Heart left ventricle (tissue), 13 donors: ENCODE measurements around the gene POC1A.

Source experiments
- POLR2A ChIP-seq, 2 donors: fragments of 450-650 bp; IDR thresholded peaks; one replicate each; pipeline ENCODE4 v1.6.1; 2017; ENCODE audit warnings: antibody characterized with exemption in 2 of 2, mild to moderate bottlenecking in 2 of 2, moderate library complexity in 2 of 2
- TF ChIP-seq, protein P1 (sequence below), 12 donors: fragments of 200-600 bp; sonication (generic) in 4 of 12; IDR thresholded peaks; one replicate each; pipeline versions ENCODE4 v1.5.0 to v1.8.0; 2018 to 2022; ENCODE audit warnings: antibody characterized with exemption in 12 of 12, mild to moderate bottlenecking in 5 of 12
- donor health status: ischemic (EF 13 %, LVEDD 7.1; RV severe dilation, severe dysfunction).
- donor health status: DM: no; HTN: yes; CAD: no.
- donor health status: DM: no; HTN: no; CAD: no.
- donor health status: ischemic (EF 25% LVEDD 6.9; RV normal size, moderate dysfunction).
- donor health status: ischemic (EF 25% LVEDD 5.7; RV mildly dilated, moderate dysfunction).
- donor health status: ischemic (EF 35%, LVEDD 5.7; RV mildly dilated, moderate dysfunction).
- donor health status: nonischemic (EF 11% LVEDD 7.7; RV severe dilation, severe dysfunction).
- donor health status: DM: yes; HTN: yes; CAD: no.
- donor health status: PGD.
- donor health status: ischemic (EF 29% LVEDD 5.4; RV normal size, mild dysfunction).
- donor health status: nonischemic (EF 23%, LVEDD 6.1; RV moderate dilation, normal function).

DNA sequence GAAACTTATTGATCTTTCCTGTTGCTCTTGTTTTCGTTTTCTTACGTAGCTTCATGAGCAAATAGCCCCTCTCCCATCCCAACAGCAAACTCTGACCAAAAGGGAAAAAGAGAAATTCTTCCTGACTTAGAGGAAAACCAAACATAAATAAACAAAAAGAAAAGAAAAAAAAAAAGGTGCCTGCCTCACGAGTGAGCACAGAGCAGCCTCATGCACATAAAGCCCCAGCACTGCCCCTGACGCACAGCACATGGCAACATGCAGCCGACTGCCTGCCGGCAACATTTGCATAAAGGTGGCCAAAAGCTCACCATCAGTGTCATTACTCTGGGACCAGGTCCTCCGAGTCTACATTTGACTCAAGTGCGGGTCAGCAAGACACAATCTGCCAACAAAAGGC is 6.4 kb downstream of the POC1A start:
- TF ChIP-seq POLR2A (IDR thresholded peaks at IDR 0.05): no peak
- TF ChIP-seq, protein P1, sequence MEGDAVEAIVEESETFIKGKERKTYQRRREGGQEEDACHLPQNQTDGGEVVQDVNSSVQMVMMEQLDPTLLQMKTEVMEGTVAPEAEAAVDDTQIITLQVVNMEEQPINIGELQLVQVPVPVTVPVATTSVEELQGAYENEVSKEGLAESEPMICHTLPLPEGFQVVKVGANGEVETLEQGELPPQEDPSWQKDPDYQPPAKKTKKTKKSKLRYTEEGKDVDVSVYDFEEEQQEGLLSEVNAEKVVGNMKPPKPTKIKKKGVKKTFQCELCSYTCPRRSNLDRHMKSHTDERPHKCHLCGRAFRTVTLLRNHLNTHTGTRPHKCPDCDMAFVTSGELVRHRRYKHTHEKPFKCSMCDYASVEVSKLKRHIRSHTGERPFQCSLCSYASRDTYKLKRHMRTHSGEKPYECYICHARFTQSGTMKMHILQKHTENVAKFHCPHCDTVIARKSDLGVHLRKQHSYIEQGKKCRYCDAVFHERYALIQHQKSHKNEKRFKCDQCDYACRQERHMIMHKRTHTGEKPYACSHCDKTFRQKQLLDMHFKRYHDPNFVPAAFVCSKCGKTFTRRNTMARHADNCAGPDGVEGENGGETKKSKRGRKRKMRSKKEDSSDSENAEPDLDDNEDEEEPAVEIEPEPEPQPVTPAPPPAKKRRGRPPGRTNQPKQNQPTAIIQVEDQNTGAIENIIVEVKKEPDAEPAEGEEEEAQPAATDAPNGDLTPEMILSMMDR (IDR thresholded peaks at IDR 0.05): no peak
